Eye (tissue), 1 donor: ENCODE measurements around the gene IQCE.
"Not testable (repeated sequence)": the region's sequence is repeated elsewhere in the genome, so short reads cannot be mapped to it uniquely, and the experiment has no call there.

Source experiments
- DNase-seq: peaks from one replicate; pipeline ENCODE4 v3.0.0-alpha.2; 2015

IQCE gene

GRCh38 chr7:2582006-2582735 is 23.4 kb downstream of the IQCE start:
- no peak for DNase-seq

- no peak for DNase-seq
These were observed 25.2 kb downstream of the IQCE start for GRCh38 chr7:2583798-2584580.

GRCh38 chr7:2585446-2585845 is 26.7 kb downstream of the IQCE start:
- no peak for DNase-seq

DNA sequence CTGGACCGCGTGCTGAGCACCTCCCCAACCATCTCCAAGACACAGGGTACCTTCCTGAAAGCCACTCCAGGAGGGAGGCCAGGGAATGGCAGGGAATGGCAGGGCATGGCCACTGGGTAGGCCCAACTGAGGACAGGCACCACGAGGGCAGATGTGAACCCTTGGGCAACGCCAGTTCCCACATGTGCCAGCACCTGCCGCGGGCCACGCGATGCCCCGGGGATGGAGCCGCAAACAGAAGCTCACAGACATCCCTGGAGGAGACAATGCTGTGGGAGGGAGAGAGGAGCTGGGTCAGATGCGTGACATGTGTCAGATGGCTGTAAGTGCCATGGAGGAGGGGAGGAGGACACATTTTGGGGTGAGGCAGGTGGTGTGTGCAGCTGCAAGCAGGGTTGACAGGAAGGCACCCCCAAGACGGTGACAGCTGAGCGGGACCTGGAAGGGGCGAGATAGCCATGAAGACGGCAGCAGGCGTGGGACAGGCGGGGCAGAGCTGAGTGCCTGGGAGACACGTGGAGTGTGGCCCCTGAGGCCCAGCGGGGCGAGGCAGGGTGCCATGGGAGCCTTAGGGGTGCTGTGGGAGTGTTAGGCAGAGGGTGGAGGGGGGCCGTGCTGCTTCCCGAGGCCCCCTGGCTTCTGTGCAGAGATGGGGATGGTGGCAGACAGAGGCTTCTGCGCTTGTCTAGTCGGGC is 27.7 kb downstream of the IQCE start:
- no peak for DNase-seq

GRCh38 chr7:2587134-2587533 is 28.4 kb downstream of the IQCE start:
- DNase-seq: no peak

GRCh38 chr7:2587778-2588177 is 29.0 kb downstream of the IQCE start:
- no peak for DNase-seq

DNA sequence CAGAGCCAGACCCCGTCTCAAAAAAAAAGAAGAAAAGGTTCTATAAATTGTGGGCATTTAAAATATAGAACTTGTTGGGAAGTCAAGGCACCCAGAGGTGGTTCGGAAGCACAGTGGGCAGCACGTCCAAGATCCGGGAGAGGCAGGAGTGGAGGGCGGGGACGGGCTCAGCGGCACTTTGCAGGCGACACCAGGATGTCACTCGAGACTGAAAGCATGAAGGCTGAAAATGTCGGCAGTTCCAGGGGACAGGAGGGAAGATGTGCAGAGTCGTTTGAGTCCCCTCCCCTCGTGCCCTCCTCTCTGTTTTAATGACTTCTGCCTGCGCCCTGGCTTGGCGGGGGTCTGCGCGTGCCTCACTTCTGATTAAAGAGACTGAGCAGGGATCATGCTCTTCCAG is 30.6 kb downstream of the IQCE start:
- no peak for DNase-seq

- not testable (repeated sequence) for DNase-seq
These were observed 31.2 kb downstream of the IQCE start for GRCh38 chr7:2589941-2590340.

GRCh38 chr7:2592375-2592865 is 33.6 kb downstream of the IQCE start:
- DNase-seq: no peak

DNA sequence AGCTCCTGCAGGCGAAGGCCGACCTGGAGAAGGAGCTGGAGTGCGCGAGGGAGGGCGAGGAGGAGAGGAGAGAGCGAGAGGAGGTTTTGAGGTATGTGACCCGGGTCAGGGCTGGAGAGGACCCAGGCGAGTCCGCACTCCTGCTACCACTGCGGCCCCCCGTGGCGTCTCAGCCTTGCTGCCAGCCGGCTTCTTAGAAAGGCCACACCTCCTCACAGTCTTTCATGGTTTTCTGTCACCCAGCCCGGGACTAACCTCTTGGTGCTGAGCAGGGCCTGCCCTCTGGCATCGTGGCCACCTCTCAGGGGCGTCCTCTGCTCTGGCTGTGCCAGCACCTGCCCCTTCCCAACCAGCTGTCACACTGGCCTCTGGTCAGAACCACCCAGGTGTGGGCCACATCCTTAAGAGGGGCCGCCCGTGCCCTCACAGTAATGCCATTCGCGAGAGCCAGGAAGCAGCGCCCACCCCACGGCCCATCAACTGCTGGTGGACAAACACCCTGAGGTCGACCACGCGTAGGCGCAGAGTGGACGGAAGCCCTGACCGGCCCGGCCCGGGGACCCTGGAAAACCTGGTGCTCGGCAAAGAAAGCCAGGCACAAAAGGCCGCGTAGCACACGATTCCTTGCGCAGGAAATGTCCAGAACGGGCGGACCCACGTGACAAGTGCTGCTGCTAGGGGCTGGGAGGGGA is 34.4 kb downstream of the IQCE start:
- no peak for DNase-seq

DNA sequence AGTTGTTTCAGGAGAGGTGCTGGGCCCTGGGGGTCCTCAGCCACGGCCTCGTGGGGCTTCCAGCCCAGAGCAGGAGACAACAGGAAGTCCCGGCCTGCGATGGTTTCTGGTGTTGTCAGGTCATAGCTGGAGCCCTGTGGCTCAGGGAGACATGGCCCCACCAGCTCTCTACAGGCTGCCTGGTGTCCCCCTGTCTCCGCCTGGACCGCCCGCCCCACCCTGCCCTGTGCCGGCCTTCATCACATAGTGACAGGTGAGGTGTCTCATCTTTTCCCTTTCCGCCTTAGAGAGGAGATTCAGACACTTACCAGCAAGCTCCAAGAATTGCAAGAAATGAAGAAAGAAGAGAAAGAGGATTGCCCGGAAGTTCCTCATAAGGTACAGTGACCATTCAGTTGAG is 35.8 kb downstream of the IQCE start:
- no peak for DNase-seq

DNA sequence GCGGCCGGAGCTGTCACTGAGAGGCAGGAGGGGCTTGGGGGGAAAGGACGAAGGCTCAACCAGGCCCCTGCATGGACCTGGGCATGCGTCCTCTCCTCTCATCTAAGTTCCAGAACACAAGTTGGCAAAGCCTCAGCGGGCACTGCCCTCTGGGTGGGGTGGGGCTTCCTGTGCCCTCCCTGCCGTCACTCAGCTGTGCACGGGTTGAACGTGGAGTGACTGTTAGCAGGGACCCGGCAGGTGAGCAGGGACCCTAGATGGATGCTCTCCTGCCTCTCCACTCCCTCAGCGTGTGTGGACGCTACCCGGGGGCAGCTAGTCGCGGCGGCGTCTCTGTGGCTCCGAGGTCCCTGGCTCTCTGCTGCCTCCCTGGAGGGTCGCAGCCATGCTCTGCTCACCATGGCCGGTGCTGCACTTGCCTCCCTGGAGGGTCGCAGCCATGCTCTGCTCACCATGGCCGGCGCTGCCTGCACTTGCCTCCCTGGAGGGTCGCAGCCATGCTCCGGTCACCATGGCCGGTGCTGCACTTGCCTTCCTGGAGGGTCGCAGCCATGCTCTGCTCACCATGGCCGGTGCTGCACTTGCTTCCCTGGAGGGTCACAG is 36.6 kb downstream of the IQCE start:
- DNase-seq: no peak

DNA sequence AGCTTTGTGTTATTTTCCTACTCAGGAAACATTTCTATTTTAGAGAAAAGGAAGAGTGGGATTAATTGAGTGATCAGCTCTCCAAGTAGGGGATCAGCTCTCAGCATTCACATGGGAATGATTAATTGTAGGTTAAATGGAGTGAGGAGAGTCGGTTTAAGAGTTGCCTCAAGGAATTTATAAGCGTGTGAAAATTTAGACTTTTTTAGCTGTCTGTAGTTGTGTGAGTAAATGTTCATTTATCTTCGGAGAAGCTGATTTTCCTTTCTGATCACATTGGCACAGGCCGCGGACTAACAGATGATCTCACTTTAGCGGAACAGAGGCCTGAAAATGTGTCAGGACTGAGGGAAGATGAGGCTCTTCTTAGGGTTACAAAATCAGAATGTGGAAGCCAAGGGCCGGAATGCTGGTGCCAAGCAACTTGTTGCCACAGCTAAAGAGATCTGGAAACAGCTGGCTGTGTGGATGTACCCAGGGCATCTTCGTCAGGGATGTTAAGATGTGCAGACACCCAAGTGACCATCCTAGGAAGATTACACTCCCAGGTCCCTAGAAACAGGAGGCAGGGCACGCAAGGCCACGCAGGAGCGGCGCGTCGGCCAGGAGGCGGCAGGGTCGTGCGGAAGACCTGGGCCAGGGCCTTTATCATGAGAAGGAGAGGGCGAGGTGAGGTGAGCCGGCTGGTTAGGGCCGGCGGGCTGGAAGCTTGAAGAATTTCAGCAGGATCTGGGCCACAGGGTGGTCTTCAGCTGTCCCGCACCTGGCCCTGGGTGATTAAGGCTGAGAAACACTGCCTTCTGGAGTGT is 37.9 kb downstream of the IQCE start:
- no peak for DNase-seq

DNA sequence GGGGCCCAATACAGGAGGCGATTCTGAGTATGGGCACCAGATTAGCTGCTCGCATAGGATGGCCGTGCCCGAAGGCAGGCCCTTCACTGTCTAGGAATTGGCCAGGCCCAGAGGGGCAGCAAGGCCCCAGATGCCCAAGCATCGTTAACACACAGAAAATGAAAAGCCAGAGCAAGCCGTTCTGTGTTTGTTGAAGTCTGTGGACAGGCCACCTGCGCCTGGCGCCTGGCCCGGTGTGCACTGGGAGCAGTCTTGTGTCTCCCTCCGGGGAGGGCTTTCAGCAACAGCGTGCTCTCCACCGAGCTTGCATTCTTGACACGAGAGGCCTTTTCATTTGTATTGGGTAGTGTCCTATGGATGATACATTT is 38.5 kb downstream of the IQCE start:
- no peak for DNase-seq

DNA sequence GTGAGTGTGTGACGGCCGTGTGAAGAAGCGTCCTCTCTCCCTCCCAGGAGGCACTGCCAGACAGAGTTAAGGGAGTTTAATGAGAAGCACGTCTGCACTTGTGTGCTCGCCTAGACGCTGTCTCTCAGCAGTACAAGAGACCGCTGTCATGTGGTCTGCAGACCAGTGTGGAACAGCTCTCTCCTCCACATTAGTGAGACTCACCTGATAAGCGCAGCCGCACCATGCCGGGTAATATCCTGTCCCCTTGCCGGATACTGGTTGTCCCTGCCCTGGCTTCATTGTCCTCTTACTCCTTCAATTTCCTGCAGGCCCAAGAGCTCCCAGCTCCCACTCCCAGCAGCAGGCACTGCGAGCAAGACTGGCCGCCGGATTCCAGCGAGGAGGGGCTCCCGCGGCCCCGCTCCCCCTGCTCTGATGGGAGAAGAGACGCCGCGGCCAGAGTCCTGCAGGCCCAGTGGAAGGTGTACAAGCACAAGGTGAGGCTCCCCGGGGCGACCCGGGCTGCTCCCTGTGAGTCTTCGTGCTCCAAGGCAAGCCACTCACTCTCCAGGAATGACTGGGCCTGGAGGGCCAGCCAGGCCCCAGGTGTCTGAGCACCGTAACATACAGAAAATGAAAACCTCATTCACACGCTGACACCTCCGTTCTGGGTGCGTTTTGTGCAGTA is 39.5 kb downstream of the IQCE start:
- DNase-seq: no peak

DNA sequence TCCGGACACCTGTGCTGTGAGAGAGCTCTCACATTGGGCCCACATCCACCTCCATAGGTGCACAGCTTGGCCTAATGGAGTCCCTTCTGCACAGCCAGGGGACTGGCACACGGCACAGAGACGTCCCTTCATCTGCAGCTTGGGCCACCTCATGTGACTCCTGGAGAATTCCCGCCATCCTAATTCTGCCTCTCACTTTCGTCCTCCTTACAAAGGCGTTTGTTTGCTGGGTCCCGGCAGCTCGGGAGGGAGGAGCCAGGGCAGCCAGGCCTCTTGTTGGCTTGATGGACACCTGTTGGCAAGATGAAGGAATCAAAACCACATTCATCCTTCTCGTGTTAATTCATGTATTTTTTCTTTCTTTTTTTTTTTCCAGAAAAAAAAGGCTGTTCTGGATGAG is 42.3 kb downstream of the IQCE start:
- no peak for DNase-seq

DNA sequence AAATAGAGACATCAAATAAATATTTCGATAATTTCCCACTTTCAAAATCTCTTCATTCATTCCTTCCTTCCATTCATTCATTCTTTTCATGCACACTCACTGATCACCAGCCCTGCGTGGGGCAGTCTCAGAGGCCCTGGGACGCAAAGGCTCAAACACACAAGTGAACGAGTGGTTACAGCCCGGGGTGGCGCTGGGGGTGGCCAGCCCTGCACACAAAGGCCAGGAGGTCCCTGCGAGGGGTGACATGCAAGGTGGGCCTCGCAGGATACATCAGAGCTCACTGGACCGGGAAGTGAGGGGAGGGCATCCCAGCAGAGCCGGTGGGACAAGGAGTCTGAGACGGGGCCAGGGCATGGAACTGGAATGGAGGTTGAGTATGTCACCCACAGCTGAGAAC is 43.1 kb downstream of the IQCE start:
- no peak for DNase-seq

DNA sequence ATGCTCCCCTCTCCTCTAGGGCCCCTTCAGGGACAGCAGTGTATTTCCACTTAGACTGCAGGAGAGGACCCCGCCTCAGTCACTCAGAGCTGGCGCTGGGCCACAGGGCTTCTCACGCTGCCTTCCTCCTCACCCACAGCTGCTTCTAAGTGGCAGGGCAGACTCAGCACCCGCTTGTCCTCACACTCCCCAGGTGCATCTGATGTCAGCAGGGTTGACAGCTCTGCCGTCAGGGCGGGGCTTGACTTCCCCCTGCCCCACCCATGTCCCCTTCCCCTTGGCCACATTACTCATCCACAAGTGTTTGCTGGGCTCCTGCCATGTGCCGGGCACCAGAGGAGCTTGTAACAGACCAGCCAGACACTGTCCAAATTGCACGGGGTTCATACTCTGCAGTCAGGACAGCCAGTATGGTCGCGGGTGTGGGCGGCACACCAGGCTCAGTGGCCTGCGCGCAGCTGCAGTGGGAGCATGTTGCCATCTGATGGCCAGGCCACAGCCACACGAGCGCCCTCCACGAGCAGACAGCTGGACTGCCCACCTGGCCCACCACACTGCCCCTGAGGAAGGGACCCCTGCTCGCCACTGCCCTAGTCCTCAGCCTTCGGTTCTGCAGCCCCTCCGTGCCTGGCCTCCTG is 43.7 kb downstream of the IQCE start:
- DNase-seq: no peak

GRCh38 chr7:2603044-2603965 is 44.5 kb downstream of the IQCE start:
- no peak for DNase-seq
